Effector memory CD8-positive, alpha-beta T cell (primary cell): ENCODE data around the gene SEMA6A.

Experiments used
- ATAC-seq: fragments of 150-1000 bp; cut with Tn5 transposase; replicated peaks from 2 replicates; pipeline ENCODE4 v1.10.0; 2021; ENCODE audit warnings: mild to moderate bottlenecking, moderate library complexity
- DNase-seq, 3 experiments: peaks; one replicate each; pipeline ENCODE4 v3.0.0; 2021
- H3K27ac Mint-ChIP-seq, 2 donors: one replicate each; pipeline ENCODE4 v1.8.0; 2022; ENCODE audit warnings: mild to moderate bottlenecking in 2 of 2, mixed read lengths in 2 of 2, moderate library complexity in 2 of 2
- H3K27me3 Mint-ChIP-seq, 2 donors: one replicate each; pipeline ENCODE4 v1.8.0; 2022; ENCODE audit warnings: mixed read lengths in 2 of 2
- H3K36me3 Mint-ChIP-seq: one replicate; pipeline ENCODE4 v1.8.0; 2022; ENCODE audit warnings: mild to moderate bottlenecking, moderate library complexity, mixed read lengths; ENCODE audit not compliant: insufficient read depth
- H3K4me1 Mint-ChIP-seq, 2 donors: one replicate each; pipeline ENCODE4 v1.8.0; 2022; ENCODE audit warnings: low read depth in 2 of 2, mixed read lengths in 2 of 2
- H3K4me3 Mint-ChIP-seq, 2 donors: one replicate each; pipeline ENCODE4 v1.8.0; 2022; ENCODE audit warnings: mild to moderate bottlenecking in 2 of 2, mixed read lengths in 2 of 2, moderate library complexity in 2 of 2
- H3K9me3 Mint-ChIP-seq, 2 donors: one replicate each; pipeline ENCODE4 v1.8.0; 2022; ENCODE audit warnings: mixed read lengths in 2 of 2

The SEMA6A gene

GRCh38 chr5:116497631-116498030 is 77.0 kb downstream of the SEMA6A start:
- Mint-ChIP-seq H3K27me3 (no peaks in the 10 kb centered on the region), H3K36me3 (no peaks in the 10 kb centered on the region), H3K4me3 (no peak overlapping the region), H3K9me3 (no peaks in the 10 kb centered on the region), H3K27ac (no peak overlapping the region), H3K4me1 (no peaks in the 10 kb centered on the region)
- no peak for ATAC-seq
- no peak for DNase-seq

DNA sequence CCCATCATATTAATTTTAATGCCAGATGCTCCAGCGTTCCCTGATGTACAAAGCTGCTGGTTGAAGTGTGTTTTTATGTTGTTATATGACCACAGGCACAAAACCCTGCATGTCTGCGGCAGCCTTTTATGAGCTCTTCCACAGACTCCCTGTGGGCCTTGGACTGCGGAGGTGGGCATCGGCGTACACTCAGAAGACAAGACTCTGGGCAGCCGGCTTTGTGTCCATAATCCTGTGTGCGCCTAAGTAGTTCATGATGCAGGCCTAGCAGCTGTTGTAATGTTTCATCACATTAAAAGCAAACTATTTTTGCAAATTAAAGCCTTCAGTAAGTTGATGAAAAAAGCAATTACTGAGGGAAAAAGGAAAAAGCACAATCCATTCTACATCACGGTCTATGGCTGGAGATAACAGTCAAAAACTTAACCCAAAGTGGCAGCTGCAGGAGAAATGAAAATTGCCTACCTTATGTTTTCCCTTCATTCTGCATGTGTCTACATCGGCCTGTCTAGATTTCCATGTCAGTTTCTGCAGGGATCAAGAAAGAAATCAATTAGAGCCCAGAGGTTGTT is 78.8 kb downstream of the SEMA6A start:
- no peak for DNase-seq
- ATAC-seq: no peak
- H3K27ac Mint-ChIP-seq: no peak overlapping the region
- H3K4me3 Mint-ChIP-seq: no peak overlapping the region
- no peaks in the 10 kb centered on the region for H3K36me3 Mint-ChIP-seq
- H3K9me3 Mint-ChIP-seq: no peaks in the 10 kb centered on the region
- H3K4me1 Mint-ChIP-seq: peaks cover 4 to 5% of the 10 kb centered on the region in 2 donors
- no peaks in the 10 kb centered on the region for H3K27me3 Mint-ChIP-seq

- Mint-ChIP-seq H3K9me3 (no peaks in the 10 kb centered on the region), H3K27me3 (no peaks in the 10 kb centered on the region), H3K4me1 (peaks cover 4 to 5% of the 10 kb centered on the region in 2 donors), H3K27ac (no peak overlapping the region), H3K36me3 (no peaks in the 10 kb centered on the region), H3K4me3 (no peak overlapping the region)
- DNase-seq (no peak), ATAC-seq (no peak)
Measured at GRCh38 chr5:116494784-116495450, 79.7 kb downstream of the SEMA6A start.

- ATAC-seq (no peak), DNase-seq (no peak)
- no peaks in the 10 kb centered on the region for H3K9me3 Mint-ChIP-seq
- no peaks in the 10 kb centered on the region for H3K27me3 Mint-ChIP-seq
- H3K4me1 Mint-ChIP-seq: peaks cover 4 to 5% of the 10 kb centered on the region in 2 donors
- no peaks in the 10 kb centered on the region for H3K36me3 Mint-ChIP-seq
- H3K4me3 Mint-ChIP-seq: no peak overlapping the region
- no peak overlapping the region for H3K27ac Mint-ChIP-seq
Measured at GRCh38 chr5:116492776-116493175, 81.8 kb downstream of the SEMA6A start.

DNA sequence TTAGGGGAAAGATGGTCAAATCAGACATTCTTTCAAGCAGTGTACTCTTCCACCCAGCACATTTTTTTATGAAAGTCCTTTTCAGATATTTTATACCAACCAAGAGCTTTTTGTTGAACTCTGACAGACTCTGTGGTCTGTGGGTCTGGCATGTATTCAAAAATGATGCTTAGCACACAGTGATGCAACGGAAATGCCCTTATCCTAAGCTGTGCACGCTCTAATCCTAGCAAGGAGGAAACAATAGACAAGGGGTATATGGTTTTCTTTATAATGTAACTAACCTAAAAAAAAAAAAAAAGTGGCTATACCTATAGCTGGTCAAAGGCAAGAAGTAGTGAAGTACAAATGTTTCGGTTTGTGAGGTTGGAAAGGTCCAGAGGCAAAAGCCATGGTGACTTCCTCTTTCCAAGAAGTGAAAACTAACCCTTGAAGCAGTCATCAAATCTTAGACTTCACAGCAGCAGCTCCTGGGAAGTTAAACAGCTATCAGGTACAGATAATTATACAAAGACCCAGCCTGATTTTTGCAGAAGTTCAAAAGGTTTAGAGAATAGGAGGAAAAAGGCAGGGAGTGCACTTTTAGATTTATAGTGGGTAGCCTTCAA is 82.5 kb downstream of the SEMA6A start:
- no peaks in the 10 kb centered on the region for H3K36me3 Mint-ChIP-seq
- peak overlapping the region in 1 of 2 donors; percentile 16 for H3K27ac Mint-ChIP-seq
- ATAC-seq (peak; percentile 45), DNase-seq (no peak)
- H3K4me1 Mint-ChIP-seq: peaks cover 4 to 5% of the 10 kb centered on the region in 2 donors
- H3K27me3 Mint-ChIP-seq: no peaks in the 10 kb centered on the region
- H3K4me3 Mint-ChIP-seq: no peak overlapping the region
- H3K9me3 Mint-ChIP-seq: no peaks in the 10 kb centered on the region

- no peaks in the 10 kb centered on the region for H3K9me3 Mint-ChIP-seq
- DNase-seq (no peak), ATAC-seq (no peak)
- H3K36me3 Mint-ChIP-seq: no peaks in the 10 kb centered on the region
- H3K27me3 Mint-ChIP-seq: no peaks in the 10 kb centered on the region
- H3K4me1 Mint-ChIP-seq: peaks cover 4 to 5% of the 10 kb centered on the region in 2 donors
- no peak overlapping the region for H3K4me3 Mint-ChIP-seq
- no peak overlapping the region for H3K27ac Mint-ChIP-seq
Measured at GRCh38 chr5:116488356-116489041, 86.1 kb downstream of the SEMA6A start.

GRCh38 chr5:116487045-116487444 is 87.6 kb downstream of the SEMA6A start:
- no peak for ATAC-seq
- no peak for DNase-seq

DNA sequence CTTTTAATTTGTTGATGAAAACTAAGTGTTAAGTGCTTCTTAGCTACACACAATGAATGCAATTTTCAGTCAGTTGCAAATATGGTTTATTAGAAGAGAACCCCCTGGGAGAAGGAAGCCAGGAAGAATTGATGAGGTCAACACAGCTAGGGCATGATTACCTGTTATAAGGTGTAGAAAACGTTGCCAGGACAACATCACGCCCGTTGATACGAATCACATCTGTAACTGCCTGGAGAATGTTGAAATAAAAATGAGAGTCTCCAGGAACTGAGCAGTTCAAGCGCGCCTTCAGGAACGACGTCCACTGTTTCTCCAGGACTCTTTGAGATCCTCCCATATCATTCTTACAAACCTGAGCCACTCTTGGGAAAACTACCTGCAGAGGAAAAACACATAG is 88.0 kb downstream of the SEMA6A start:
- no peak for DNase-seq
- H3K27ac Mint-ChIP-seq: no peak overlapping the region
- ATAC-seq: no peak
- H3K36me3 Mint-ChIP-seq: no peaks in the 10 kb centered on the region
- H3K9me3 Mint-ChIP-seq: no peaks in the 10 kb centered on the region
- no peak overlapping the region for H3K4me3 Mint-ChIP-seq
- peaks cover 0 to 2% of the 10 kb centered on the region in 2 donors for H3K4me1 Mint-ChIP-seq
- H3K27me3 Mint-ChIP-seq: no peaks in the 10 kb centered on the region

More at GRCh38 chr5:116487045-116487444, 87.6 kb downstream of the SEMA6A start:
- Mint-ChIP-seq H3K9me3 (no peaks in the 10 kb centered on the region), H3K36me3 (no peaks in the 10 kb centered on the region), H3K4me1 (peaks cover 2 to 3% of the 10 kb centered on the region in 2 donors), H3K4me3 (no peak overlapping the region), H3K27me3 (no peaks in the 10 kb centered on the region), H3K27ac (no peak overlapping the region)

DNA sequence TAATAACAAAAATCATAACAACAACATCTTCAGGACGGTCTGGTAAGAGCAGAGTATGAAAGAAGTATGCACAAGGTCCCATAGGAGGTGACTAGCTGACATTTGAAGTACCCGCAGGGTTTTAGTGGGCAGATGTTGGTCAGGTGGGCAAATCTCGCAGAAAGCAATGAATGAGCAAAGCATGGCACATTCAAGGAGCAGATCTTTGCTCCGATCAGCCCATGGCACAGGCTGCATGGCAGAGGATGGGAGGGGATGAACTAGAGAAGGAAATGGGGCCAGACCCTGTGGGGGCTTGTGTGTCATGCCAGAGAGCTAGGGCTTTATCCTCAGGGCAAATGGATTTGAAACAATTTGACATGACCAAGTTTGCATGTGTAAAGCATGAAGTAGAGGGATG is 90.0 kb downstream of the SEMA6A start:
- H3K27ac Mint-ChIP-seq: no peak overlapping the region
- H3K4me1 Mint-ChIP-seq: no peaks in the 10 kb centered on the region
- H3K9me3 Mint-ChIP-seq: no peaks in the 10 kb centered on the region
- DNase-seq: no peak
- H3K36me3 Mint-ChIP-seq: no peaks in the 10 kb centered on the region
- ATAC-seq: no peak
- no peak overlapping the region for H3K4me3 Mint-ChIP-seq
- no peaks in the 10 kb centered on the region for H3K27me3 Mint-ChIP-seq

GRCh38 chr5:116482394-116482793 is 92.2 kb downstream of the SEMA6A start:
- Mint-ChIP-seq H3K27ac (no peak overlapping the region), H3K4me1 (no peaks in the 10 kb centered on the region), H3K27me3 (no peaks in the 10 kb centered on the region), H3K36me3 (no peaks in the 10 kb centered on the region), H3K9me3 (peaks cover 2 to 9% of the 10 kb centered on the region in 2 donors), H3K4me3 (no peak overlapping the region)
- ATAC-seq (no peak), DNase-seq (no peak)

DNA sequence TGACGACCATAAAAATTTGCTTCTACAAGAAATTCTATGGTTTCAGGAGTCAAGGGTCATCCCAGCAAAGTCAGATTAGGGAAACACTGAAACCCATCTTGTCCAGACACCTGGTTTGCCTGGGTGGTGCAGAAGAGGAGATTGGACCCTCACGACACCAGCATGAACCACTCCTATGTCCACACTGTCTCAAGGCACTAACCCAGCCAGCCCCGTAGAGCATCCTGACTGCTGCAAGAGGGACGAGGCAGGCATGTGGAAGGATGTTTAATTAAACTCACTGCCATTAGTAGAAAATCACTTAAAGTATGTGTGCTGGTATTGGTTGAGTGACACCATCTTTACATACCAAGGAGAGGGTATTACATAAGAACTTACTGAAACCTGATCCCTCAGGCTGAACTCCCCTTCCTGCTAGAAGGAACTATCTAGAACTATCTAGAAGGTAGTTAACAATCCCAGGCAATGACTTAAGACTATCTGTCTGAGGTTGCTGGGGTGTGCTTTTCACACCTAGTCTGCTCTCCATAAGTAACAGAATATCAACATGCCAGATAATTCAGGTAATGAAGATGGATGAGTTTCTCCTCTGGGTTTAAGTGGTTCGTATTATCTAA is 93.6 kb downstream of the SEMA6A start:
- Mint-ChIP-seq H3K27me3 (no peaks in the 10 kb centered on the region), H3K27ac (no peak overlapping the region), H3K36me3 (no peaks in the 10 kb centered on the region), H3K4me1 (no peaks in the 10 kb centered on the region), H3K4me3 (no peak overlapping the region), H3K9me3 (peaks cover 2 to 9% of the 10 kb centered on the region in 2 donors)
- ATAC-seq: no peak
- DNase-seq: no peak

DNA sequence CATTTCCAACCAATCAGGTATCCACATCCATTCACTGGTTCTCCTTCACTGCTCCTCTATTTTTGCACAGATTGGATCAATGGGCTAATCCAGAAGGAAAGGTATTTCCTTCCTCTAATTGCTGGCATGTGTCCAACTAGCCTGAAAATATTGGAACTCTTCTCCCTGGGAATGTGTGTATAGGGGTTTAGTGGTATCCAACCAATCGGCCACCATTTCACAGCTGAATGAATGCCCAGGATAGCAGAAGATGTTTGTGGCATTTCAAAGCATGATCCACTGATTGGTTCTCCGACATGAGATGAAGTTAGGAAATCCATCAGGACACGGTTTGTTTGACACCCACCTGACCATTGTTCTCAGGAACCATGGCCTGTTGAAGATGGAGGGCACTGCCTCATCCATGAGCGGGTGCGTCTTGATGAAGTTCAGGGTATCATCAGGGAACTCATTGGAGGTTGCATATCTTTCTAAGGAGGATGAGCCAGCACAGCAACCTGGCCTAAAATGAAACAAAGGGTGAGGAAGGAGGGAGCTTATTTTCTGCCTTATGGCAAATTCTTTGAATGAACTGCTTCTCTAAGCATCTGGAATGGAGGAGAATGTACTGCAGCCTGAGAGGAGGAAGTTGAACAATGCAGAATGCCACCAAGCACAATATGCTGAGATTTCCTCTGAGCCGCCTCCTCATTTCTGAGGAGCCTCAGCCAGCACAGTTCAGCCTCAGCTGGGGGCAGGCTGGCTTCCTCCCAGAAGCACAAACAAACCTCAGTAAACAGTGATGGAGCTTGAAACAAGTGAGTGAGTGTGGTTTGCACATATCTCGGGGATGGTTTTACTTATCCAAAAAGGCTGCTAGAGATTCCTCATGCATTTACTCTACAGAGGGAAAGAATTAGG is 94.6 kb downstream of the SEMA6A start:
- Mint-ChIP-seq H3K9me3 (peaks cover 2 to 9% of the 10 kb centered on the region in 2 donors), H3K4me1 (no peaks in the 10 kb centered on the region), H3K27me3 (no peaks in the 10 kb centered on the region), H3K36me3 (no peaks in the 10 kb centered on the region), H3K4me3 (no peak overlapping the region), H3K27ac (no peak overlapping the region)
- ATAC-seq (no peak), DNase-seq (no peak)

GRCh38 chr5:116478491-116478890 is 96.1 kb downstream of the SEMA6A start:
- H3K9me3 Mint-ChIP-seq: peaks cover 2 to 9% of the 10 kb centered on the region in 2 donors
- no peak overlapping the region for H3K4me3 Mint-ChIP-seq
- no peaks in the 10 kb centered on the region for H3K4me1 Mint-ChIP-seq
- DNase-seq (no peak), ATAC-seq (no peak)
- no peak overlapping the region for H3K27ac Mint-ChIP-seq
- H3K27me3 Mint-ChIP-seq: no peaks in the 10 kb centered on the region
- H3K36me3 Mint-ChIP-seq: no peaks in the 10 kb centered on the region
